HG02840 (cell line): ENCODE data around the gene THRA.
A peak's percentile ranks its signal among the peaks of the same experiment; 100 is the strongest.

Experiments
- ATAC-seq: cut with Tn5 transposase; IDR thresholded peaks from one replicate; pipeline ENCODE4 v1.9.1; 2021; ENCODE audit warnings: mild to moderate bottlenecking, moderate library complexity, moderate number of reproducible peaks; ENCODE audit not compliant: unreplicated experiment, low FRiP score

THRA gene

DNA sequence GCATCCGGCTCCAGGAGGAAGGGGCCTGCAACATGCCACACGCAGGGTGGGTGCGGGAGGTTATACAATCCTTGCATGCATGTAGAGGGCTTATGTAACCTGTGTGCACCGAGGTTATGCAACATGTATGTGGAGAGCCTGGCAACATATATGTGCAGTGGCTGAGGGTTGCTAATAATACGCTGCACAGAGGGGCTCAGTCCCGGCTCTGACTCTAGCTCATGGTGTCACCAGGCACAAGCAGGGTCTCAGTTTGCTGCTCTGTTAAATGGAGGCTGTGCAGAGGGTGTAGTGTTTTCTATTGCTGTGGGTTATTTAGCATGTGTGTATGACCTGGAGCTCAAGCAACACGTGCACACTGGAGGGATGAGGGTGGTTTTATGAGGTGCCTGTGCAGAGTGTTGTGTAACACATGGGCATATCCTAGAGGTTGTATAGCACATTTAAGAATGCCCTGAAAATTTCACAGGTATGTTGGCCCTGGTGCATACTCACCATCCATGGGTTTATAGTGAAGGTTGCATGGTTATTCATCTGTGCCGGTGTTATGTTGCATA, 13.3 kb downstream of the THRA start:
- ATAC-seq = no peak

DNA sequence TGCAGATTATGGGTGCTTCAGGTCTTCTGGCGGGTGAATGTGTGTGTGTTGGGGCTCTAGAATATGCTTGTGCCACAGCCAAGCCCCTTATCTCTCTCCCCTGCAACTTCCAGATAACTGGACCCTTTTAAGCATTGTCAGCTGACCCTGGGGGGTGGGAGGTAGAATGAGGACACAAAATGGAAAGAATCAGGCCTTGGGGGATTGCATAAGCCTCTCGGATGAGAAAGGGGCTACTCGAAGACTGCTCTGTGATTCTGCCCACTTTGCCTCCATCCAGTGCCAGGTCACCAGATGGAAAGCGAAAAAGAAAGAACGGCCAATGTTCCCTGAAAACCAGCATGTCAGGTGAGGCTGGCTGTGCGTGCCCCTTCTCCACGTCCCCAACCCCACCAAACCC, 13.8 kb downstream of the THRA start:
- ATAC-seq = no peak

DNA sequence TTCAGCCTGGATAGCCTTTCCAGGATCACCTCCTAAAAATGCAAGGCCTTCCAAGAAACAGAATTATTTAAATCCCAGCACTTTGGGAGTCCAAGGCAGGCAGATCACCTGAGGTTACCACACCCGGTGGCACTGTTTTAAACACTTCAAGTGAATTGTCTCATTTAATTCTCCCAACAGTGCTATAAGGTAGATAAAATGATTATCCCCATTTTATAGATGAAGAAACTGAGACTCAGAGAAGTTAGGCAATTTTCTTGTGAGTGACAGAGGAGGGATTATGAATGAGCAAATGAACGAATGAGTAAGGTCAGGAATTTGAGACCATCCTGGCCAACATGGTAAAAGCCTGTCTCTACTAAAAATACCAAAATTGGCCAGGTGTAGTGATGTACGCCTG, 16.8 kb downstream of the THRA start:
- ATAC-seq = no peak

DNA sequence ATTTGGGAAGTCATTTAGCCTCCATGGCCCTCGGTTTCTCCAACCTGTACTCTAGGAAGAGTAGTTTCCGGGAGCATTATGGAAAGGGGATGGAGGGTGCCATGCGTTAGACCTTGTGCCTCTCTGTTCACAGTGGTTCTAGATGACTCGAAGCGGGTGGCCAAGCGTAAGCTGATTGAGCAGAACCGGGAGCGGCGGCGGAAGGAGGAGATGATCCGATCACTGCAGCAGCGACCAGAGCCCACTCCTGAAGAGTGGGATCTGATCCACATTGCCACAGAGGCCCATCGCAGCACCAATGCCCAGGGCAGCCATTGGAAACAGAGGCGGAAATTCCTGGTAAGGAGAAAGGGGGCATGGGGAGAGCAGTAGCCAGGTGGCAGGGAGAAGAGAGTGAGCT, 21.7 kb downstream of the THRA start:
- ATAC-seq = no peak

DNA sequence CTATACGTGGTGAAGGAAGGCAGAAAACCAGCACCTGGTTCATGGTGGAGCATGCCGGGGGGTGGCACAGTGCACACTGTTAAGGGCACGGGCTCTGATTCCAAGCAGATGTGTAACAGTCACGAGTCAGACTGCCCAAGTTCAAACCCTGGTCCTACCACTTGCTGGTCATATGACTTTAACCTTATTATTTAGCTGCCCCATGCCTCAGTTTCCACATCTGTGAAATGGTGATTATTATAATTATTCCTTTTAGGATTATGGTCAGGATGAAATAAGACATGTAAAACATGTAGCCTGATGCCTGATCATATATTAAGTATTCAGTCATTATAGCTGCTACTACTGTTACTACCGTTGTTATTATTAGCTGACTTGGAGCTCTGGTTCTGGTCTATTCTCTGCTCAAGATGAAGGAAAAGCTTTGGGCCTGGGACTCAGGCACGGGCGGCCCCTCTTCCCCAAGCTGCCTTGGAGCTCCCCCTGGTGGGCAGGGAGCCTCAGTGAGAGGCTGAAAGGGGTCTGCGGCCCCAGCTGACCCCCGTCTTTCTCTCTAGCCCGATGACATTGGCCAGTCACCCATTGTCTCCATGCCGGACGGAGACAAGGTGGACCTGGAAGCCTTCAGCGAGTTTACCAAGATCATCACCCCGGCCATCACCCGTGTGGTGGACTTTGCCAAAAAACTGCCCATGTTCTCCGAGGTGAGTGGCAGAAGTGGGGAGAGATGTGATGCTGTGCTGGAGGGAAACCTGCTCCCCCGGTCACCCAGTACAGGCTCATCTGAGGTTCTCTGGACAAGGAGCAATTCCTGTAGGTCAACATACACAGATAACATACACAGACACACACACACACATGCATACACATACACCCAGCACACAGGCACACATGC, 23.6 kb downstream of the THRA start:
- no peak for ATAC-seq

DNA sequence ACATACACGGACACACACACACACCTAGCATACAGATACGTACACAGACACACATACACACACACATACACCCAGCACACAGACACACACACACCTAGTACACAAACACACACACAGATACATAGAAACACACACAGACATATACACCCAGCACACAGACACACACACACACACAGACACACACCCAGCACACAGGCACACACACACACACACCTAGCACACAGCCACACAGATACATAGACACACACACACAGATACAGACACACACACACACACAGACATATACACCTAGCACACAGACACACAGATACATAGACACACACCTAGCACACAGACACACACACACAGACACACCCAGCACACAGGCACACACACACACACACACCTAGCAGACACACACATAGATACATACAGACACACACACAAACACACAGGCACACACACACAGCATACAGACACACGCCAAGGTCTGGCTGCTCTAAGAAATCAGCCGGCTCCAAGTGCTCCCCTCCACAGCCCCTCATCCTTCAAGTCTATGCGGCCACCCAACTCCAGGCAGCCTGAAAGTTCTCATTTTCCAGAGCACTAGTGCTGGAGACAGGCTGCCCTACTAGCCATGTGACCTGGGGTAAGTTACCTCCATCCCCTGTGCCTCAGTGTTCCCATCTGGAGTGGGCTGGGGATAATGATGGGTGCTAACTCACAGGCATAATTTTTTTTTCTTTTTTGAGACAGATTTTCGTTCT, 24.5 kb downstream of the THRA start:
- ATAC-seq = no peak

DNA sequence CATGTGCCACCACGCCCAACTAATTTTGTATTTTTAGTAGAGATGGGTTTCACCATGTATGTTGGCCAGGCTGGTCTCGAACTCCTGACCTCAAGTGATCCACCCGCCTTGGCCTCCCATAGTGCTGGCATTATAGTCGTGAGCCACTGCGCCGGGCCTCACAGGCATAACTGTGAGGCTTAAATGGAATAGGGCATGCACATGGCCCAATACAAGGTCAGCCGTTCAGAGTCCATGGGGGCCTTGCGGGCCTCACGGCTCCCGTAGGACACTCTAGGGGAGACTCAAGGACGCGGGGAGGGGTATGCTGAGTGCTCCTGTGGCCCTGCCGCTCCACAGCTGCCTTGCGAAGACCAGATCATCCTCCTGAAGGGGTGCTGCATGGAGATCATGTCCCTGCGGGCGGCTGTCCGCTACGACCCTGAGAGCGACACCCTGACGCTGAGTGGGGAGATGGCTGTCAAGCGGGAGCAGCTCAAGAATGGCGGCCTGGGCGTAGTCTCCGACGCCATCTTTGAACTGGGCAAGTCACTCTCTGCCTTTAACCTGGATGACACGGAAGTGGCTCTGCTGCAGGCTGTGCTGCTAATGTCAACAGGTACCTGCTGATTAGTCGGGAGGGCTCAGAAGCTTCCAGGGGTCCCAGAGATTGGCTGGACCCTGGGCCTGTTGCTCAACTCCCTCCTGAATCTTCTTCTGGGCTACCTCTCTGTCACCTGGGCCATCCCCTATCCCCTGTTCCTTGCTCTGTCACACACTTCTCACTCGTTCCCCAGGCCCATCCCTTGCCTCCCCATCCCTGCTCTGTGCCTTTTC, 25.3 kb downstream of the THRA start:
- ATAC-seq = no peak

DNA sequence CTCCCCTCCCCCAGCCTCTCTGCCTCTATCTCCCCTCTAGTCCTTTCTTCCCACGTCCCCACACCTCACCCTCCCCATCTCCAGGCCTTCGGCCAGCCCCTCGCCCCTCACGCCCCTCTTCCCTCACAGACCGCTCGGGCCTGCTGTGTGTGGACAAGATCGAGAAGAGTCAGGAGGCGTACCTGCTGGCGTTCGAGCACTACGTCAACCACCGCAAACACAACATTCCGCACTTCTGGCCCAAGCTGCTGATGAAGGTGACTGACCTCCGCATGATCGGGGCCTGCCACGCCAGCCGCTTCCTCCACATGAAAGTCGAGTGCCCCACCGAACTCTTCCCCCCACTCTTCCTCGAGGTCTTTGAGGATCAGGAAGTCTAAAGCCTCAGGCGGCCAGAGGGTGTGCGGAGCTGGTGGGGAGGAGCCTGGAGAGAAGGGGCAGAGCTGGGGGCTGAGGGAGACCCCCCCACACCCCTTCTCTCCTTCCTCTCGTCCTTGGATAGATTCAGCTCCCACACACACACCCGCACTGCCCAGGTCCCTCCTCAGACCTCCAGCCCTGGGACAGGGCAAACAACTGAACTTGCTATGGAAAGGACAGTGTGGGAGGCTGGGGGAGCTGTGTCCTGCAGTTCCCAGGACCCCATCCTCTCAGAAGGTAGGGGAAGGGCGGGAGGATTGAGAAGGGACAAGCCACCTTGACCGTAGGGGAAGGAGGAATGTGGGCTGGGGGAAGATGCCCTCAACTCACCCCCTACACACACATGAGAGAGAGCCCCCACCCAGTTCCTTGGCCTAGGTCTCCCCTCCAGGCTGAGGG, 26.5 kb downstream of the THRA start:
- no peak for ATAC-seq

DNA sequence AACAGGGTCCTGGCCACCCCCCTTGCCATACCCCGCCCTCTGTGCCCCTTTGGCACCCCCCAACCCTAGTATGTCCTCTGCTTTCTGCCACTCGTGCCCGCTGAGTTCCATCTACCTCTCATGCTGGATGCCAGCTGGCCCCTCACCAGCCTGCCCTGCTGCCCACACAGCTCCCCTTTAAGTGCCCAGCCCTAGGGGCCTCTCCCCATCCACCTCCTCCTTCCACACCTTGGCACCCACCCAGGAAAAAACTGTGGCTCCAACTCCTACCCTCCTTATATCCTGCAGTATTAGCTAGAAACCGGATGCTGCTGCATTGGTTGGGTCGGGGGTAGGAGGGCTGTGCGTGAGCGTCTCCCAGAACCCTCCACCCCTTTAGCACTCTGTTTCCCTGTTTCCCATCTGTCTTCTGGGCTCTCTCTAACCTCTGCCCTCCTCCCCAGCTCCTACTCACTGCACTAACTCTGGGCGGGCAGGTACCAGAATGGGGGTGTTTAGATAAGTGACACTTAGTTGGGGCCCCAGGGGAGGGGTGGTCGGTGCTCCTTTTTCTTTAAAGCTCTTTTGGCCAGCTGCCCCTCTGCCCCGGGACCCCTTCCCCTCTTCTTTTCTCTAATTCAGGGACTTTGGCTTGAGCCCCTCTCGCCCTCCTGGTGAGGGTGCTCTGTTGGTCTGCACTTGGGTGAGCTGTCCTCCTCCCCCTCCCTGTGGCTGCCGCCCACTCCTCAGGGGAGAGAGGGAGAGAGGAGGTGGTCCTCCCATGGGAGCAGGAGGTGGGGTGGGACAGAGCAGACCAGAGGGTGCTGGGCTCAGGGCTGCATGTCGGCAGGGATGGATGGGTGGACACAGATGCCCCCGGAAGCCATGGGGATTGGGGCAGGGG, 27.7 kb downstream of the THRA start:
- no peak for ATAC-seq

DNA sequence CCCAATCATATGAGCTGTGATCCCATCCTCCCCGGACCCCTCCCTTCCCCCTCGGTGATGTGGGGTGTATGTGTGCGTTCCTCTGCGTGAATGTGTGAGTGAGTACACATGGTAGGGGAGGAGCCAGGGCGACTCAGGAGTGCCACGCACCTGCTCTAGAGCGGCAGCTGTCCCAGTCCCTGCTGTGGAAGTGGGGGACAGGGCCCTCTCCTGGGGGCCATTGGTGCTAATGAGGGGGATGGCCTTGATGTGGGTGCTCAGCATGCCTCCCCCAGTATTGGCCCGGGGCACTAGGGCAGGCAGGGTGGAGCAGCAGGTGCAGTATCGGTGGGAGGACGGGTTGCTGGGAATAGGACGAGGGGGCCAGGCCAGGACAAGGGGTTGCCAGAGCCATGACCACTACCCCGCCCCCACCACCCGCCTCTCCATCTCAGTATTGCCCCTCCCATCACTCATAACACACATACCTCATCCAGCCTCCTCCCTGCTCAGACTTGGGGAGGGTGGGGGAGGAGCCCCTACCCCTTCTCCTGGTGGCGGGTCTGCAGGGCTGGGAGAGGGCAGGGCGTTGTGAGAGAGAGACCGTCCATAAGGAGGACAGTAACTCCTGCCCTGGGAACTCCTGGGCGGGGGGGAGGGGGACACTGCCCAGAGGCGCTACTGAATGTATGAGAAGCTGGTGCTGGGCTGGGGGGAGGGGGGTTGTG, 29.1 kb downstream of the THRA start:
- ATAC-seq = no peak

DNA sequence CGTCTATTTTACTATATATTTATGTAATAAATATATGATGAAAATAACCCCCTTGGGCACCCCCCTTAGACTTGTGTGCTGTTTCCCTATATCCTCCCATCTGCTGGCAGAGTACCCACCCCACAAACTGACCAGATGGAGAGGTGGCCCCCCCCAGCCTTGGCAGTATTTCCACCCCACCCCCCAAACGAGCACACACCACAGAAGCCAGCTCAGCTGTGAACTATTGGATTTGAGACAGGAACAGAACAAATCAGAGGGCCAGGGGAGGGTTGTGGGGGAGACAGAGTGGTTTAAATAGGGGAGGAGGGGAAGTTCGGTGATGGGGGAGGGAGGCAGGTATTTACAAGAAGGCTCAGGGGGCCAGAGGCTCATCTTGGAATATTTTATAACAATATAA, 29.8 kb downstream of the THRA start:
- no peak for ATAC-seq

DNA sequence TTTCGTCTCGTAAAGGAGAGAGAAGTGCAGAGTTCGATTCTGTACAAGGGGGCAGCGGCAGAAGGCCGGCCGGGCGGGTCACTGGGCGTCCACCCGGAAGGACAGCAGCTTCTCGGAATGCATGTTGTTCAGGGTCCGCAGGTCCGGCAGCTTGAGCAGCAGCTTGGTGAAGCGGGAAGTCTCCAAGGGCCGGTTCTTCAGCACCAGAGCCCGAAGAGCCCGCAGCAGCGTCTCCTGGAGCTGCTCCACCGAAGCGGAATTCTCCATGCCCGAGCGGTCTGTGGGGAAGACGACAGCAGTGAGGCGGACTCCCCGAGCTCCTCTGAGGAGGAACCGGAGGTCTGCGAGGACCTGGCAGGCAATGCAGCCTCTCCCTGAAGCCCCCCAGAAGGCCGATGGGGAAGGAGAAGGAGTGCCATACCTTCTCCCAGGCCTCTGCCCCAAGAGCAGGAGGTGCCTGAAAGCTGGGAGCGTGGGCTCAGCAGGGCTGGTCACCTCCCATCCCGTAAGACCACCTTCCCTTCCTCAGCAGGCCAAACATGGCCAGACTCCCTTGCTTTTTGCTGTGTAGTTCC, 30.3 kb downstream of the THRA start:
- no peak for ATAC-seq

DNA sequence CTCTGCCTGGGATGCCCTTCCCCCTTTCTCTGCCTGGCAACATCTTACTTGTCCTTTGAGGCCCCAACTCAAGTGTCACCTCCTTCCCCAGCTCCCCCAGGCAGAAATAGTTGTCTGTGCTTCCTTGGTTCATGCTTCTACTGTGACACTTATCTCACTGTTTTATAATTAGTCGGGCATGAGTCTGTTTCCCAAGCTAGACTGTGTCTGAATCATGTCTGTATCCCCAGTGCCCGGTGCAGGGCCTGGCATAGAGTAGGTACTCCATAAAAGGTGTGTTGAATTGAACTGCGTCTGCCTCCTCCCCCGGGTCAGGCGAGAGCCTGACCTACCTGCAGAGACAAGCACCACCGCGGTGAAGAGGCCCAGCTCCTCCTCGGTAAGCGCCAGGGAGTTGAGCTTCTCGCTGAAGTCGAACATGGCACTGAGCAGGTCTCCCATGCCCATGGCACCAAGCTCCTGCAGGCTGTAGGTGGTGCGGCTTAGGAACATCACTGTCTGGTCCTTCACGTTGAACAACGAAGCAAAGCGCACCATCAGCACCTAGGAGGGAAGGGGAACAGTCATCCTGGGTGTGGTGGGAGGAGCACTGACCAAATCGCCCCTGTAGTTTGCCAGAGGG, 30.9 kb downstream of the THRA start:
- no peak for ATAC-seq

DNA sequence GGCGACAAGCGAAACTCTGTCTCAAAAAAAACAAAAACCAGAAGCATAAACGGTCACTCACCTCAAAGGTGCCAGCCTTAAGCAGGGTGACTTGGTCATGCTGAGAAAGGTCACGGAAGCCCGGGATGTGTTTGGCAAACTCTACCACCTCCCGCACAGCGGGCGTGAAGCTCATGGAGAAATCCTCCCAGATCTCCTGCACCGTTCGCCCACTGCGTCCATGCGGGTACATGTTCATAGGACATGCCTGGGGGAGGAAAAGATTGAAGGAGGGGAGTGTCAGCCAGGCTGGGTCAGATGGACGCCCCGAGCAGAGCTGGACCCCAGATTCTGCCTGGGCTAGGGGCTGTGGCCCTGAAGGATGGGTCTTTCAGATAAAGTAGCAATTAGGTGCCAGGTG, 32.1 kb downstream of the THRA start:
- ATAC-seq = no peak

DNA sequence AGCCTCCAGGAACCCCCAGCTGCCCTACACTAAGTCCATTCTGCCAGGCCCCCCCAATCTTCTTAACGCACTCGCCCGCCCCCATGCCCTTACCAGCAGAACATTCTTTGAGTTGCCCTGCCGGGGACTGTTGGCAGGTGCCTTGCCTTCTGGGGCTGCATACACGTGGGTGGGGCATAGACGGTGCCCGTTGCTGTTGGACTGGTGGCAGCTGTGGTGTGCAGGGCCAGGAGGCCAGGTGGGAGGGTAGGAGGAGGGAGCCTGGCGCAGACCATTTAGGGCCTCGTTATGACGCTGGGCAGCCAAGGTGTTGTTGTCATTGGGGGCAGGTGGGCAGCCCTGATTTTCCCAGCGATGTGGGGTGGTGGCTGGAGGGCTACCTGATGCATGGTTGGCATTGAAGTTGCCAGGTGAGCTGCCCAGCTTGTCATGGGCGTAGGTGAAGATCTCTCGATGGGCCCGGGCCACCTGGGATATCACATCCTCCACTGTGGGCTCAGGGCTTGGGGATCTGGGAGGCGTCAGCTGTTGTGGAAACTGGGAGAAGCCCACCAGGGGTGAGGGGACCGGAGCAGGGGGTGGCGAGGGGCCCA, 32.7 kb downstream of the THRA start:
- ATAC-seq = no peak

DNA sequence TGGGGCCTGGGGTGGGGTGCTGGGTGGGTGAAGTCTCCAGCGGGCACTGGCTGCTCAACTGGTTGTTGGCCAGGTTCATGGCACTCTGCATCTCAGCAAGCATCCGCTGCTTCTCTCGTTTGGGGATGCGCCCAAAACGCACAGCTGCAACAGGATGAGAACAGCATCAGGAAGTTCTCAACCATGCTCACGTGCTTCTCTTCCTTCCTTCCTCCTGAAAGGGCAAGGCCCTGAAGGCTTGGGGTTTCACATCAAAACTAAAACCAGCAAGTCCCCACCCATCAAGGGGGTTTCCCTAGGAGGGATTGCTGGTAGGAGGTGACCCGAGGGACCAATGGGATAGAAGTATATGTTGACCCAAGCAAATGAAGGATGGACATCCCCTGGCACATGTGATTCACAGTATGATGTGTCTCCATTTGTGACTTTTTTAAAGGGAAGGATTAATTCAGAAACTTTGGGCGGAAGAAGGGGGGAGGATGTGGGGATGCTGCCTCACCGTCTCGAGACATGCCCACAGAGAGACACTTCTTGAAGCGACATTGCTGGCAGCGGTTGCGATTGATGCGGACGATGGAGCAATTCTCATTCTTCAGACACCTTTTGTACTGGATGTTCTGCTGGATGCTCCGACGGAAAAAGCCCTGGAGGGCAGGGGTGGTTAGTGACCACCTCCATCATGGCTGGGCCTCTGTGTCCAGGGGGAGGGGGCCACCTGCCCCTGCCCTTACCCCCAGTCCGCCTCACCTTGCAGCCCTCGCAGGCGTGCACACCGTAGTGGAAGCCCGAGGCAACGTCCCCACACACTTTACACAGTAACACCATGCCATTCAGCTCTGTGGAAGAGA, 33.4 kb downstream of the THRA start:
- ATAC-seq = peak; percentile 62
